ENCODE measurements around the gene OIP5.
A peak's percentile ranks its signal among the peaks of the same experiment; 100 is the strongest.
"Not testable (repeated sequence)": the region's sequence is repeated elsewhere in the genome, so short reads cannot be mapped to it uniquely, and the experiment has no call there.

The OIP5 gene

DNA sequence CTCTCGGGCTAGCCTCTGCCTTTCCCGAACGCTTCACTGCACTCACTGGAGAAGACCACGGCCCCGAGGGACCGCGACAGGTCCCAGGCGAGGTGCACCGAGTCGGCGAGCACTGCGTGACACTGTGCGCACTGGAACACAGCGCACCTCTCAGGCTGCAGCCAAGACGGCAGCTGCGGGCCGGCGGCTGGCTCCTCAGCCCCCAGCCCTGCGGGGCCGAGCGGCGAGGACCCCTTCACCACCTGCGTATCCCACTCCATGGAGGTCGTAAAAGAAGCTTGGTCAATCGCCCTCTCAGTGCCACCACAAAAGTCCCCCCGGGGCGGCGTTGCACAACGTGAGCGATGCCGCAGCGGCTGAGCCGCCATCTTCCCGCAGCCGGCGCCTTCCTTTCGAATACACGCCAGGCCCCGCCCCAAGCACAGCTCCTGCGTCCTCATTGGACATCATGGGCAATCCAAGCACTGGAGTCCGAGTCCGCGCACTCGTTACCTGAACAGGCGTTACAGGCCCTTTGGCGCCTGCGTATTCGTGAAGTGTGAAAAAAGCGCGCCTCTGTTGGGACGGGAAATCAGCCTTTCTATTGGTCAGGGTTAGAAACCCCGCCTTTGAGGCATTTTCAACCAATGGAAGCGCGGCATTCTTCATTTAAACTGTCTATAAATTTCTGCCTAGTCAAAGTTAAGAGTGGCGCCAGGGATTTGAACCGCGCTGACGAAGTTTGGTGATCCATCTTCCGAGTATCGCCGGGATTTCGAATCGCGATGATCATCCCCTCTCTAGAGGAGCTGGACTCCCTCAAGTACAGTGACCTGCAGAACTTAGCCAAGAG, at the start of gene OIP5, which contains the start of gene NUSAP1:
OIP5 (minus strand) TSS at position 398 of the 832 bp plus-strand sequence; CDS start at position 368, 30 bp downstream.
NUSAP1 (plus strand) TSS at position 688 of the 832 bp plus-strand sequence; CDS start at position 765, 77 bp downstream.
- DNase-seq (ENCODE audit: low read depth in 2 of 2): peak; percentile 99

DNA sequence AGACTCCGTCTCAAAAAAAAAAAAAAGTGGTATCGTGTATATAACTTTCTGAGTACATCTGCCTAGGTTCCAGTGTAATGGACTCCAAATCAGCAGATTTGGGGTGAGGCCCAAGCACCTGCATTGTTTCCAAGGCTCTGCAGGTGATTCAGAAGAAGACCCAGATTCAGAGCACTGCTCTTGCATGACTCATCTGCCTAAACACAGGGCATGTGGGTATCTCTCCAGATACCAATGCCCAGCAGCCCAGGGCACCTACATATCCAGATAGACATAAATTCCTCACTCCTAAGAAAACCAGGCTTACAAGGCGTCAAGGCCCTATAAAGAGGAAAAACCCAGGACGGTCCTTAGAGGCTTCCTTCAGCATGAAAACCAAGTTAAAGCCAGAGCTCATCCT, 45.6 kb upstream of the OIP5 start:
- no peak for DNase-seq (ENCODE audit: low read depth in 2 of 2)

DNA sequence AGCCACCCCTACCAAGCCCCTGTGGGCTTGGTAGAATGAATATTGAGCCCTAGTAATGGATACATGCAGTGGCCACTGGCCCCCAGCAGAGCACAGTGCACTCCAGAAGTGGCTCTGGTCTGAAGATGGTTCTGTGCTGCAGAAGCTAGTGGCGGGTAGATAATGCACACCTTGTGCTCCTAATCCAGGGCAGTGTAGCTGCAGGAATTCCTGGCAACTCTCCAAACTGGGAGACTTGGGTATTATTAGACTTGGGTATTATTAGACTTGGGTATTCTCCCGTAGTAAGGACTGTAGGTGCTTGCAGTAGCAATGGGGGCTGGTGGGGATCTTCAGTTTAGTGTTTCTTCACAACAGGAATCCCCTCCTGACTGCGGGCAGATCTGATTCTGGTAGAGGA, 35.0 kb upstream of the OIP5 start:
- DNase-seq (ENCODE audit: low read depth in 2 of 2): no peak

- no peak for DNase-seq (ENCODE audit: low read depth in 2 of 2)
These were observed 22.0 kb upstream of the OIP5 start for GRCh38 chr15:41354371-41354770.

GRCh38 chr15:41350057-41350717, 17.8 kb upstream of the OIP5 start:
- no peak for DNase-seq (ENCODE audit: low read depth in 2 of 2)

- DNase-seq (ENCODE audit: low read depth in 2 of 2): no peak
These were observed 14.8 kb upstream of the OIP5 start for GRCh38 chr15:41347236-41347635.

GRCh38 chr15:41341519-41341918, 9.1 kb upstream of the OIP5 start:
- no peak for DNase-seq (ENCODE audit: low read depth in 2 of 2)

GRCh38 chr15:41340189-41340695, 7.9 kb upstream of the OIP5 start:
- DNase-seq (ENCODE audit: low read depth in 2 of 2): no peak

GRCh38 chr15:41337631-41338522, 5.5 kb upstream of the OIP5 start:
- no peak for DNase-seq (ENCODE audit: low read depth in 2 of 2)

DNA sequence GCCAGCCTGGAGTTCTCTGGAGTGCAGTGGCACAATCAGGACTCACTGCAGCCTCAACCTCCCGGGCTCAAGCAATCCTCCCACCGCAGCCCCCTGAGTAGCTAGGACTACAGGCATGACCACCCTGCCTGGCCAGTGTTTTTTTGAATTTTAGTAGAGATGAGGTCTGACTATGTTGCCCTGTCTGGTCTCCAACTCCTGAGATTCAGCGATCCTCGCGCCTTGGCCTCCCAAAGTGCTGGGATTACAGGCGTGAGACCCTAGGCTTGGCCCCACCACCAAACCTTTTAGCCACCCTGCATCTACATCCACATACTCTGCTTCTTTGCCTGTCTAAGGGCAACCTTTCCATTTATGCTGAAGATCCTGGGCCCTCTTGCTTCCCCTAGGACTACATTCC, 4.7 kb upstream of the OIP5 start:
- no peak for DNase-seq (ENCODE audit: low read depth in 2 of 2)

DNA sequence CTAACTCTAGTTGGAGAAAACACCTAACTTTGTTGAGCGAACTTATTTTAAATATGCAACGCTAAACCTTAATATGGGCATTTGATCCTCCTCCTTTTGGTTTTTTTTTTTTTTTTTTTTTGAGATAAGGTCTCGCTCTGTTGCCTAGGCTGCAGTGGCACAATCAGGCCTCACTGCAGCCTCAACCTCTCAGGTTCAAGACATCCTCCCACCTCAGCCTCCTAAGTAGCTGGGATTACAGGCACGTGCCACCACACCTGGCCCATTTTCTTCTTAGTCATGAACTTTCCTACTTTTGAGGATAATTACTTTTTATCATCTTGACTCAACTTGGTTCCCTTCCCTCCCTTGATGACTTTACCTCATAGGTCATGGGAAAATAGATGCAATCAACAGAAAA, 4.2 kb upstream of the OIP5 start:
- no peak for DNase-seq (ENCODE audit: low read depth in 2 of 2)

GRCh38 chr15:41334293-41335120, 2.1 kb upstream of the OIP5 start:
- DNase-seq (ENCODE audit: low read depth in 2 of 2): no peak

- no peak for DNase-seq (ENCODE audit: low read depth in 2 of 2)
These were observed 703 bp upstream of the OIP5 start for GRCh38 chr15:41333026-41333562.

GRCh38 chr15:41331833-41332193, 578 bp downstream of the OIP5 start:
- peak; percentile 23 to 27 for DNase-seq (ENCODE audit: low read depth in 2 of 2)

DNA sequence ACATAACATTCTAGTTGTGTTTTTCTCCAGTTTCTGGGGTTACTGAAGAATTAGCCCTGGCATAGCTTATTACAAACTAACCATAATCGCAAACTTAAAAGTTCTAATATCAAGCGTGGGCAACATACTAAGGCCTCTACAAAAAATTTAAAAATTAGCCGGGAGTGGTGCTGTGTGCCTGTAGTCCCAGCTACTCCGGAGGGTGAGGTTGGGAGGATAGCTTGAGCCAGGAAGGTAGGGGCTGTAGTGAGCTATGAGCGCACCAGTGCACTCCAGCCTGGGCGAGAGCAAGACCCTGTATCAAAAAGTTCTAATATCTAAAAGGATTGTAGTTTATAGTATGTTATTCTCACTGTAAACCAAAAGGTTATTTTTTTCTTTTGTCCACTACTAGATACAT, 1.1 kb downstream of the OIP5 start:
- DNase-seq (ENCODE audit: low read depth in 2 of 2): no peak

GRCh38 chr15:41323611-41324010, 8.8 kb downstream of the OIP5 start:
- DNase-seq (ENCODE audit: low read depth in 2 of 2): no peak

DNA sequence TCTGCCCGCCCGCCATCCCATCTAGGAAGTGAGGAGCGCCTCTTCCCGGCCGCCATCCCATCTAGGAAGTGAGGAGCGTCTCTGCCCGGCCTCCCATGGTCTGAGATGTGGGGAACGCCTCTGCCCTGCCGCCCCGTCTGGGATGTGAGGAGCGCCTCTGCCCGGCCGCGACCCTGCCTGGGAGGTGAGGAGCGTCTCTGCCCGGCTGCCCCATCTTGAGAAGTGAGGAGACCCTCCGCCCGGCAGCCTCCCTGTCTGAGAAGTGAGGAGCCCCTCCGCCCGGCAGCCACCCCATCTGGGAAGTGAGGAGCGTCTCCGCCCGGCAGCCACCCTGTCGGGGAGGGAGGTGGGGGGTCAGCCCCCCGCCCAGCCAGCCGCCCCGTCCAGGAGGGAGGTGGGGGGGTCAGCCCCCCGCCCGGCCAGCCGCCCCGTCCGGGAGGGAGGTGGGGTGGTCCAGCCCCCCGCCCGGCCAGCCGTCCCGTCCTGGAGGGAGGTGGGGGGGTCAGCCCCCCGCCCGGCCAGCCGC, 11.5 kb downstream of the OIP5 start:
- not testable (repeated sequence) for DNase-seq (ENCODE audit: low read depth in 2 of 2)

DNA sequence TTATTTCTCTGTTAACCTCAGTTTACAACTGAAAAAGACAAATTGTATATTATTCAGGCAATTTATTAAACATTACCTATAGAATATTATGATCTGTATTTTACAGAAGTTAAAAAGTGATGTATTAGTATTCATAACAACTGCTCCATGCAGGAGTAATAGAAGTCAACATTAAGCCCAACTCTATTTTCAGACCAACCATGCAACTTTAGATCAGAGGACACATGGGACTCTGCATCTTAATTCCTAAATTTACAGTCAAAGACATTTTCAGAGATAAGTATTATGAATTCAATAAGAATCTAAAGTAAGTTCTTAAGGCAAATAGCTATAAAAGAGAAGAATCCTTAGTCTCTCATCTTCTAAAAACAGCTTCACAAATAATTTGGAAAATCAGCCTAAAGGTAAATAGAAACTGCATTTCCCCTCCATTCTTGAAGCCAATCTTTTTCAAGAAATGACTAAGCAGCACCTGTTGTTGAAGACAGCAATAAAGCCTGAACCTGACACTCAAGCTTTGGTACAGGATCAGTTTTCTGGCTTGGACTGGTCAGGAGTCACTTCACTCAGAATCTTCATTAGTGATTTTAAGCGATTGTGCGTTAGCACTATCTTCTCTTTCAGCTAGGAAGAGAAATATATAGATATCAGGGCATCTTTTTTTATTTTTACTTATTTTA, 23.0 kb downstream of the OIP5 start:
- DNase-seq (ENCODE audit: low read depth in 2 of 2): no peak

DNA sequence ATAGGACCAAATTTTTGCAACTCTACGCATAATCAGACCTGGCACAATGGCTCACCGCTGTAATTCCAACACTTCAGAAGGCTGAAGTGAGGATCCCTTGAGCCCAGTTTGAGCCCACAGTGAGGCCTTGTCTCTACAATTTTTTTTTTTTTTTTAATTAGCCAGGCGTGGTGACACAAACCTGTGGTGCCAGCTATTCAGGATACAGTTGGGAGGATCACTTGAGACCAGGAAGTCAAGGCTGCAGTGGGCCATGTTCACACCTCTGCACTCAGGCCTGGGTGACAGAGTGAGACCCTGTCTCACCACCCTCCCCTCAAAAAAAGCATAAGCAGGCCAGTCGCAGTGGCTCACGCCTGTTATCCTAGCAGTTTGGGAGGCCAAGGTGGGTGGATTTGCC, 24.7 kb downstream of the OIP5 start:
- no peak for DNase-seq (ENCODE audit: low read depth in 2 of 2)
